GM12878 (cell line): ENCODE results near the gene DMPK. TPM values are rescaled to one million over a fixed set of nuclear protein-coding genes. Genes with fewer than 3 reads are reported as not detected.

Experiments
- ATAC-seq: fragments of 200-7000 bp; cut with Tn5 transposase; 3 replicates; pipeline ENCODE4 v1.9.1; 2020; ENCODE audit warnings: mild to moderate bottlenecking, moderate library complexity
- BruUV-seq: library from RNA; stranded (reverse); fragments of 400-500 nt; replicated peaks from 2 replicates; lab custom pipeline; 2021; lab: Mats Ljungman, UMichigan
- CTCF ChIA-PET: fragments of 300-600 bp; sonication (Branson Sonifier 250); formaldehyde crosslinking; extraction: SDS; loops from one replicate; lab custom pipeline; 2021; ENCODE audit warnings: inconsistent platforms; lab: Yijun Ruan, JAX
- POLR2A ChIA-PET: fragments of 350-600 bp; formaldehyde crosslinking; extraction: SDS; loops from one replicate; lab custom pipeline; 2021; ENCODE audit warnings: inconsistent platforms; lab: Charles Lee
- RAD21 ChIA-PET: fragments of 300-600 bp; sonication (Branson Sonifier 250); formaldehyde crosslinking; loops from one replicate; lab custom pipeline; 2023; ENCODE audit warnings: antibody characterized with exemption; ENCODE audit not compliant: unreplicated experiment; lab: Charles Lee
- SMC1A ChIA-PET: fragments of 300-600 bp; sonication (Branson Sonifier 250); formaldehyde crosslinking; loops from one replicate; lab custom pipeline; 2023; ENCODE audit not compliant: unreplicated experiment, uncharacterized antibody; lab: Charles Lee
- DNase-seq: peaks from one replicate; pipeline ENCODE4 v3.0.0-alpha.2; 2011; ENCODE audit warnings: low read depth, low spot score
- FAIRE-seq: peaks from 3 replicates; lab custom pipeline; 2011; peaks lifted over from hg19 to GRCh38; lab: Jason Lieb, UNC
- H2AFZ ChIP-seq: 2 replicates; pipeline ENCODE4 v1.6.0; 2011; ENCODE audit warnings: low read depth, low read length, control low read depth; ENCODE audit not compliant: control insufficient read depth
- H3K27ac ChIP-seq: 2 replicates; pipeline ENCODE4 v1.5.1; 2011; ENCODE audit warnings: control low read depth; ENCODE audit not compliant: control insufficient read depth, insufficient read depth
- H3K27me3 ChIP-seq, 2 experiments: replicated peaks in 1 of 2; 2 replicates each; pipeline versions ENCODE4 v1.6.0 to v1.6.1; 2011; ENCODE audit warnings: low read length in 1 of 2; ENCODE audit not compliant: control insufficient read depth in 2 of 2, insufficient read depth in 2 of 2
- H3K36me3 ChIP-seq, 2 experiments: 2 replicates each; pipeline ENCODE4 v1.5.1; 2011; ENCODE audit warnings: low read length in 1 of 2; ENCODE audit not compliant: control insufficient read depth in 2 of 2, insufficient read depth in 2 of 2
- H3K4me1 ChIP-seq: 2 replicates; pipeline ENCODE4 v1.6.1; 2011; ENCODE audit warnings: mild to moderate bottlenecking, low read length, moderate library complexity, mixed read lengths; ENCODE audit not compliant: control insufficient read depth, insufficient read depth
- H3K4me2 ChIP-seq: 2 replicates; pipeline ENCODE4 v1.6.0; 2011; ENCODE audit warnings: control low read depth; ENCODE audit not compliant: control insufficient read depth, insufficient read depth
- H3K4me3 ChIP-seq: fragments of 200-600 bp; sonication (generic); 2 replicates; pipeline ENCODE4 v1.5.1; 2016
- H3K79me2 ChIP-seq: 2 replicates; pipeline ENCODE4 v1.6.0; 2011; ENCODE audit warnings: low read length; ENCODE audit not compliant: control insufficient read depth, insufficient read depth
- H3K9ac ChIP-seq: 2 replicates; pipeline ENCODE4 v1.8.0; 2011; ENCODE audit warnings: low read length, control low read depth, mixed read lengths; ENCODE audit not compliant: control insufficient read depth, insufficient read depth
- H3K9me3 ChIP-seq: replicated peaks from 3 replicates; pipeline ENCODE4 v1.5.1; 2011; ENCODE audit warnings: mild to moderate bottlenecking, low read length; ENCODE audit not compliant: control insufficient read depth, insufficient read depth
- H4K20me1 ChIP-seq: 2 replicates; pipeline ENCODE4 v1.6.0; 2011; ENCODE audit not compliant: control insufficient read depth, insufficient read depth
- EED ChIP-seq: sonication (generic); IDR thresholded peaks from 2 replicates; pipeline ENCODE4 v1.6.1; 2016; ENCODE audit warnings: antibody characterized with exemption, low read depth
- MEF2A ChIP-seq: IDR thresholded peaks from 2 replicates; pipeline ENCODE4 v1.6.1; 2011; ENCODE audit warnings: low read depth, mild to moderate bottlenecking, low read length, moderate library complexity; ENCODE audit not compliant: insufficient read depth
- NFYA ChIP-seq: IDR thresholded peaks from 2 replicates; pipeline ENCODE4 v1.6.1; 2011; ENCODE audit warnings: low read depth, mild to moderate bottlenecking, low read length, improper control_type of control experiment, borderline replicate concordance
- NFYB ChIP-seq: IDR thresholded peaks from 2 replicates; pipeline ENCODE4 v1.6.1; 2011; ENCODE audit warnings: low read depth, mild to moderate bottlenecking, low read length, improper control_type of control experiment, moderate library complexity; ENCODE audit not compliant: insufficient read depth
- PAX5 ChIP-seq: IDR thresholded peaks from 2 replicates; pipeline ENCODE4 v1.6.1; 2011; ENCODE audit warnings: low read depth, low read length, borderline replicate concordance
- RCOR1 ChIP-seq: conservative IDR thresholded peaks from 2 replicates; pipeline ENCODE4 v1.6.1; 2012; ENCODE audit warnings: low read depth, low read length, improper control_type of control experiment
- SMAD5 ChIP-seq: IDR thresholded peaks from 2 replicates; pipeline ENCODE4 v1.6.1; 2016; ENCODE audit warnings: antibody characterized with exemption, low read depth
- SMC3 ChIP-seq: IDR thresholded peaks from 2 replicates; pipeline ENCODE4 v1.6.1; 2011; ENCODE audit warnings: low read length, improper control_type of control experiment, borderline replicate concordance
- SP1 ChIP-seq: IDR thresholded peaks from one replicate; pipeline ENCODE4 v1.6.1; 2011; ENCODE audit warnings: low read depth, low read length
- USF2 ChIP-seq: IDR thresholded peaks from 2 replicates; pipeline ENCODE4 v1.6.1; 2011; ENCODE audit warnings: low read depth, low read length, improper control_type of control experiment, borderline replicate concordance
- WGBS: methylation state at CpG from one replicate; pipeline ENCODE4 v1.1.6; 2016; ENCODE audit warnings: low lambda C conversion rate; ENCODE audit not compliant: insufficient replicate concordance, insufficient coverage; ENCODE audit errors: missing lambda C conversion rate; 5-methylcytosine and 5-hydroxymethylcytosine counted together
- in situ Hi-C: fragments of 300-500 bp; cut with MboI; formaldehyde crosslinking; loops from 9 replicates; pipeline ENCODE4 v1.14.3; 2018; ENCODE audit warnings: mixed read lengths
- intact Hi-C: fragments of 100-400 bp; cut with micrococcal nuclease; formaldehyde crosslinking; loops from one replicate; pipeline ENCODE4 v1.14.2; 2022; ENCODE audit not compliant: unreplicated experiment
- polyA plus RNA-seq, 11 experiments: library from polyadenylated mRNA; depleted of rRNA in 4 of 11; unstranded in 6 of 11; stranded (reverse) in 5 of 11; fragments of >200 nt; fragmentation: Nextera tagmentation in 4 of 11; fragmentation: Illumina TruSeq in 1 of 11; extraction: Ambion mirVana in 4 of 11; extraction: Trizol in 1 of 11; gene quantifications; 1 replicate in 1 of 11; 2 replicates in 10 of 11; pipeline versions ENCODE4 v1.2.1 to v1.2.3, GENCODE V29; 2011 to 2016; ENCODE audit warnings: inconsistent platforms in 2 of 11, missing spikeins in 2 of 11, low read depth in 1 of 11
- total RNA-seq, 4 experiments: library from RNA; depleted of rRNA in 3 of 4; stranded (reverse); fragments of >200 nt in 3 of 4; fragmentation: Illumina TruSeq in 1 of 4; extraction: Trizol in 1 of 4; gene quantifications; 2 replicates each; pipeline versions ENCODE4 v1.2.1 to v1.2.3, GENCODE V29; 2013 to 2021
- TF ChIP-seq, protein P1 (sequence below): fragments of 450-650 bp; IDR thresholded peaks from 2 replicates; pipeline ENCODE4 v1.6.1; 2017; ENCODE audit warnings: mild to moderate bottlenecking, moderate library complexity
- TF ChIP-seq, protein P2 (sequence below): fragments of 450-650 bp; conservative IDR thresholded peaks from 2 replicates; pipeline ENCODE4 v1.6.1; 2017; ENCODE audit warnings: mild to moderate bottlenecking, moderate library complexity
- TF ChIP-seq, protein P3 (sequence below), 3 experiments: IDR thresholded peaks in 2 of 3; conservative IDR thresholded peaks in 1 of 3; 2 replicates each; pipeline ENCODE4 v1.5.1; 2011; ENCODE audit warnings: low read depth in 3 of 3, low read length in 3 of 3, mild to moderate bottlenecking in 3 of 3, control low read depth in 2 of 3, moderate library complexity in 2 of 3, inconsistent platforms in 1 of 3, mixed read lengths in 1 of 3; ENCODE audit not compliant: control insufficient read depth in 2 of 3, insufficient read depth in 1 of 3; ENCODE audit errors: extremely low read depth in 1 of 3

The DMPK gene
- total and polyA plus RNA-seq, 10 of the 15 experiments (the other 5 are each of a cell fraction or from before 2014, with no cell fraction given): 0.60 to 33.6 (median 5.2) TPM

GRCh38 chr19:45804140-45804958 is 22.1 kb upstream of the DMPK start:
- H3K27me3 ChIP-seq: no peaks in the 10 kb centered on the region
- ChIA-PET RAD21 (no interaction called here), CTCF (interaction anchor here (1.2 to 1.3 kb wide), 2 partner anchors 12 to 33 kb away, joined by 5 read pairs; no protein-coding TSS in a partner anchor), POLR2A (interaction anchor here (0.7 kb wide), 1 partner anchor 11 kb away, joined by 3 read pairs; no protein-coding TSS in a partner anchor), SMC1A (no interaction called here)
- no peak overlapping the region for H3K4me2 ChIP-seq
- H3K27ac ChIP-seq: no peak overlapping the region
- FAIRE-seq (no peak), ATAC-seq (no peak), DNase-seq (no peak)
- no peak overlapping the region for H3K9ac ChIP-seq
- H3K4me3 ChIP-seq: no peak overlapping the region
- WGBS: 83% methylated on average over 46 of the region's 57 CpGs
- H3K4me1 ChIP-seq: peaks cover 5% of the 10 kb centered on the region
- no TSS peak for BruUV-seq
- TF ChIP-seq USF2 (no peak), SP1 (no peak), MEF2A (no peak), RCOR1 (no peak), PAX5 (no peak), NFYB (no peak), SMC3 (no peak), NFYA (no peak), EED (no peak), SMAD5 (no peak)
- TF ChIP-seq, protein P1, sequence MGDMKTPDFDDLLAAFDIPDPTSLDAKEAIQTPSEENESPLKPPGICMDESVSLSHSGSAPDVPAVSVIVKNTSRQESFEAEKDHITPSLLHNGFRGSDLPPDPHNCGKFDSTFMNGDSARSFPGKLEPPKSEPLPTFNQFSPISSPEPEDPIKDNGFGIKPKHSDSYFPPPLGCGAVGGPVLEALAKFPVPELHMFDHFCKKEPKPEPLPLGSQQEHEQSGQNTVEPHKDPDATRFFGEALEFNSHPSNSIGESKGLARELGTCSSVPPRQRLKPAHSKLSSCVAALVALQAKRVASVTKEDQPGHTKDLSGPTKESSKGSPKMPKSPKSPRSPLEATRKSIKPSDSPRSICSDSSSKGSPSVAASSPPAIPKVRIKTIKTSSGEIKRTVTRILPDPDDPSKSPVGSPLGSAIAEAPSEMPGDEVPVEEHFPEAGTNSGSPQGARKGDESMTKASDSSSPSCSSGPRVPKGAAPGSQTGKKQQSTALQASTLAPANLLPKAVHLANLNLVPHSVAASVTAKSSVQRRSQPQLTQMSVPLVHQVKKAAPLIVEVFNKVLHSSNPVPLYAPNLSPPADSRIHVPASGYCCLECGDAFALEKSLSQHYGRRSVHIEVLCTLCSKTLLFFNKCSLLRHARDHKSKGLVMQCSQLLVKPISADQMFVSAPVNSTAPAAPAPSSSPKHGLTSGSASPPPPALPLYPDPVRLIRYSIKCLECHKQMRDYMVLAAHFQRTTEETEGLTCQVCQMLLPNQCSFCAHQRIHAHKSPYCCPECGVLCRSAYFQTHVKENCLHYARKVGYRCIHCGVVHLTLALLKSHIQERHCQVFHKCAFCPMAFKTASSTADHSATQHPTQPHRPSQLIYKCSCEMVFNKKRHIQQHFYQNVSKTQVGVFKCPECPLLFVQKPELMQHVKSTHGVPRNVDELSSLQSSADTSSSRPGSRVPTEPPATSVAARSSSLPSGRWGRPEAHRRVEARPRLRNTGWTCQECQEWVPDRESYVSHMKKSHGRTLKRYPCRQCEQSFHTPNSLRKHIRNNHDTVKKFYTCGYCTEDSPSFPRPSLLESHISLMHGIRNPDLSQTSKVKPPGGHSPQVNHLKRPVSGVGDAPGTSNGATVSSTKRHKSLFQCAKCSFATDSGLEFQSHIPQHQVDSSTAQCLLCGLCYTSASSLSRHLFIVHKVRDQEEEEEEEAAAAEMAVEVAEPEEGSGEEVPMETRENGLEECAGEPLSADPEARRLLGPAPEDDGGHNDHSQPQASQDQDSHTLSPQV: no peak
- TF ChIP-seq, protein P2, sequence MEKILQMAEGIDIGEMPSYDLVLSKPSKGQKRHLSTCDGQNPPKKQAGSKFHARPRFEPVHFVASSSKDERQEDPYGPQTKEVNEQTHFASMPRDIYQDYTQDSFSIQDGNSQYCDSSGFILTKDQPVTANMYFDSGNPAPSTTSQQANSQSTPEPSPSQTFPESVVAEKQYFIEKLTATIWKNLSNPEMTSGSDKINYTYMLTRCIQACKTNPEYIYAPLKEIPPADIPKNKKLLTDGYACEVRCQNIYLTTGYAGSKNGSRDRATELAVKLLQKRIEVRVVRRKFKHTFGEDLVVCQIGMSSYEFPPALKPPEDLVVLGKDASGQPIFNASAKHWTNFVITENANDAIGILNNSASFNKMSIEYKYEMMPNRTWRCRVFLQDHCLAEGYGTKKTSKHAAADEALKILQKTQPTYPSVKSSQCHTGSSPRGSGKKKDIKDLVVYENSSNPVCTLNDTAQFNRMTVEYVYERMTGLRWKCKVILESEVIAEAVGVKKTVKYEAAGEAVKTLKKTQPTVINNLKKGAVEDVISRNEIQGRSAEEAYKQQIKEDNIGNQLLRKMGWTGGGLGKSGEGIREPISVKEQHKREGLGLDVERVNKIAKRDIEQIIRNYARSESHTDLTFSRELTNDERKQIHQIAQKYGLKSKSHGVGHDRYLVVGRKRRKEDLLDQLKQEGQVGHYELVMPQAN: no peak
- TF ChIP-seq, protein P3, sequence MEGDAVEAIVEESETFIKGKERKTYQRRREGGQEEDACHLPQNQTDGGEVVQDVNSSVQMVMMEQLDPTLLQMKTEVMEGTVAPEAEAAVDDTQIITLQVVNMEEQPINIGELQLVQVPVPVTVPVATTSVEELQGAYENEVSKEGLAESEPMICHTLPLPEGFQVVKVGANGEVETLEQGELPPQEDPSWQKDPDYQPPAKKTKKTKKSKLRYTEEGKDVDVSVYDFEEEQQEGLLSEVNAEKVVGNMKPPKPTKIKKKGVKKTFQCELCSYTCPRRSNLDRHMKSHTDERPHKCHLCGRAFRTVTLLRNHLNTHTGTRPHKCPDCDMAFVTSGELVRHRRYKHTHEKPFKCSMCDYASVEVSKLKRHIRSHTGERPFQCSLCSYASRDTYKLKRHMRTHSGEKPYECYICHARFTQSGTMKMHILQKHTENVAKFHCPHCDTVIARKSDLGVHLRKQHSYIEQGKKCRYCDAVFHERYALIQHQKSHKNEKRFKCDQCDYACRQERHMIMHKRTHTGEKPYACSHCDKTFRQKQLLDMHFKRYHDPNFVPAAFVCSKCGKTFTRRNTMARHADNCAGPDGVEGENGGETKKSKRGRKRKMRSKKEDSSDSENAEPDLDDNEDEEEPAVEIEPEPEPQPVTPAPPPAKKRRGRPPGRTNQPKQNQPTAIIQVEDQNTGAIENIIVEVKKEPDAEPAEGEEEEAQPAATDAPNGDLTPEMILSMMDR (IDR thresholded peaks at IDR 0.05 in 2 of 3, conservative IDR thresholded peaks at IDR 0.05 in 1 of 3; ENCODE audit: control insufficient read depth in 2 of 3, extremely low read depth in 1 of 3, insufficient read depth in 1 of 3, low read depth in 3 of 3, low read length in 3 of 3): no peak
- no peaks in the 10 kb centered on the region for H3K36me3 ChIP-seq
- H3K79me2 ChIP-seq: no peaks in the 10 kb centered on the region
- no peaks in the 10 kb centered on the region for H4K20me1 ChIP-seq
- H2AFZ ChIP-seq: no peak overlapping the region
- in situ Hi-C loops (no loop called here), intact Hi-C loops (no loop called here)
- H3K9me3 ChIP-seq: no peaks in the 10 kb centered on the region
